Measurements from ENCODE around the gene PPP2R3B. TPM values are rescaled to one million over a fixed set of nuclear protein-coding genes. Genes with fewer than 3 reads are reported as not detected.
A peak's percentile ranks its signal among the peaks of the same experiment; 100 is the strongest.

Gene PPP2R3B
- total RNA-seq, 1 donor from 2014 or later: 30.5 TPM

GRCh38 chrX:348461-349117 lies 38.1 kb downstream of the PPP2R3B start:
- DNase-seq (ENCODE audit: low spot score): peak; percentile 24

GRCh38 chrX:347351-348117 lies 39.2 kb downstream of the PPP2R3B start:
- no peak overlapping the region for H3K27ac Mint-ChIP-seq (ENCODE audit: unreplicated experiment)
- peak; percentile 89 for DNase-seq (ENCODE audit: low spot score)
- peaks cover 12% of the 10 kb centered on the region for H3K4me1 Mint-ChIP-seq (ENCODE audit: low read depth)
- no peaks in the 10 kb centered on the region for H3K27me3 Mint-ChIP-seq (ENCODE audit: low read depth)
- H3K9me3 Mint-ChIP-seq (ENCODE audit: low read depth): no peaks in the 10 kb centered on the region
- H3K36me3 Mint-ChIP-seq (ENCODE audit: low read depth): peaks cover 4% of the 10 kb centered on the region
- no peak overlapping the region for H3K4me3 Mint-ChIP-seq (ENCODE audit: unreplicated experiment)
- no peak for TF ChIP-seq CTCF (IDR thresholded peaks at IDR 0.05)

More at GRCh38 chrX:348461-349117, 38.1 kb downstream of the PPP2R3B start:
- H3K4me3 Mint-ChIP-seq (ENCODE audit: unreplicated experiment): no peak overlapping the region
- H3K27me3 Mint-ChIP-seq (ENCODE audit: low read depth): no peaks in the 10 kb centered on the region
- no peak for TF ChIP-seq CTCF (IDR thresholded peaks at IDR 0.05)
- peaks cover 12% of the 10 kb centered on the region for H3K4me1 Mint-ChIP-seq (ENCODE audit: low read depth)
- peak overlapping the region; percentile 58 for H3K27ac Mint-ChIP-seq (ENCODE audit: unreplicated experiment)
- peaks cover 5% of the 10 kb centered on the region for H3K36me3 Mint-ChIP-seq (ENCODE audit: low read depth)
- no peaks in the 10 kb centered on the region for H3K9me3 Mint-ChIP-seq (ENCODE audit: low read depth)

GRCh38 chrX:346034-346813 lies 40.5 kb downstream of the PPP2R3B start:
- no peak for DNase-seq (ENCODE audit: low spot score)
- Mint-ChIP-seq H3K36me3 (ENCODE audit: low read depth) (peaks cover 7% of the 10 kb centered on the region), H3K27ac (ENCODE audit: unreplicated experiment) (no peak overlapping the region), H3K4me1 (ENCODE audit: low read depth) (peaks cover 12% of the 10 kb centered on the region), H3K9me3 (ENCODE audit: low read depth) (no peaks in the 10 kb centered on the region), H3K27me3 (ENCODE audit: low read depth) (no peaks in the 10 kb centered on the region), H3K4me3 (ENCODE audit: unreplicated experiment) (no peak overlapping the region)
- TF ChIP-seq CTCF (IDR thresholded peaks at IDR 0.05): no peak

- no peaks in the 10 kb centered on the region for H3K9me3 Mint-ChIP-seq (ENCODE audit: low read depth)
- H3K4me1 Mint-ChIP-seq (ENCODE audit: low read depth): peaks cover 12% of the 10 kb centered on the region
- DNase-seq (ENCODE audit: low spot score): peak; percentile 84
- TF ChIP-seq CTCF (IDR thresholded peaks at IDR 0.05): no peak
- H3K36me3 Mint-ChIP-seq (ENCODE audit: low read depth): peaks cover 7% of the 10 kb centered on the region
- no peak overlapping the region for H3K27ac Mint-ChIP-seq (ENCODE audit: unreplicated experiment)
- H3K4me3 Mint-ChIP-seq (ENCODE audit: unreplicated experiment): no peak overlapping the region
- no peaks in the 10 kb centered on the region for H3K27me3 Mint-ChIP-seq (ENCODE audit: low read depth)
These were observed 41.4 kb downstream of the PPP2R3B start for GRCh38 chrX:345020-345925.
